GM19025 (cell line): ENCODE results near the gene KAT8.
A peak's percentile ranks its signal among the peaks of the same experiment; 100 is the strongest.
"Not testable (repeated sequence)": the region's sequence is repeated elsewhere in the genome, so short reads cannot be mapped to it uniquely, and the experiment has no call there.

Experiments
- ATAC-seq: cut with Tn5 transposase; IDR thresholded peaks from one replicate; pipeline ENCODE4 v1.9.1; 2021; ENCODE audit warnings: mild to moderate bottlenecking, low read depth, moderate library complexity; ENCODE audit not compliant: unreplicated experiment

The KAT8 gene

GRCh38 chr16:31129568-31130335 is 12.3 kb downstream of the KAT8 start:
- no peak for ATAC-seq

GRCh38 chr16:31130336-31130891 is 12.9 kb downstream of the KAT8 start:
- no peak for ATAC-seq

DNA sequence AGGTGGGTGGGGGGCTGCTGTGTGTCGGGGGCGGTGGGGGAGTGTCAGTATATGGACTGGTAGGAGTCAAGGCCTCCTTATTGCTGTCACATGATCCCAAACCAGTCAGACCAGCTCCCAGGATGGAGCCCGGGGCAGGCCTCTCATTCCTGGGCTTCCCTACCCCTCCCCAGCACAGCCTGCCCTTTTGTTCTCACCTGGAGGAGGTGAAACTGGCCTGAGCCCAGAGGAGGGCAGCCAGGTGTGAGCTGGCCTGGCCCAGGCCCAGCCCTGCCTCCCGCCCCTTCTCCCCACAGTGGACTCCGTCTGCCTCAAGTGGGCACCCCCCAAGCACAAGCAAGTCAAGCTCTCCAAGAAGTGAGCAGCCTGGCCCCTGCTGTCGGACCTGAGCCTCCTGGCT is 13.4 kb downstream of the KAT8 start:
- no peak for ATAC-seq

DNA sequence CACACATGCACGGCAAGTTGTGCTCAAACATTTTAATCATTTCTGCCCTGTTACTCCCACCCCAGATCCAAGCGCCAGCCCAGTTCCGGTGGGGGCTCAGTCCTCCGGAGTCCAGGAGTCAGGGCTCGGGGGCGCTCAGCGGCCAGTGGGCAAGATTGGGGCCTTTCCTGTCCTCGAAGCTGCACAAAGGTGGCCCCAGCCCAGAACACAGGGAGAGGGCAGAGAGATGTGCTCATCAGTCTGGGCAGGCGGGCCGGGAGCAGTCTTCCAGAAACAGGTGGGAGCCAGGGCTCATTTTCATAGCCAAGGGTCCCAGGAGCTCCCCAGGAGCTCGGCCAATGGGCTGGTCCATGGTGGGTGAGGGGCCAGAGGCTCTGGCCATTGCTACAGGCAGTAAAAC is 14.0 kb downstream of the KAT8 start:
- no peak for ATAC-seq

GRCh38 chr16:31131841-31132271 is 14.4 kb downstream of the KAT8 start:
- no peak for ATAC-seq

GRCh38 chr16:31132303-31132979 is 15.0 kb downstream of the KAT8 start:
- ATAC-seq = no peak

DNA sequence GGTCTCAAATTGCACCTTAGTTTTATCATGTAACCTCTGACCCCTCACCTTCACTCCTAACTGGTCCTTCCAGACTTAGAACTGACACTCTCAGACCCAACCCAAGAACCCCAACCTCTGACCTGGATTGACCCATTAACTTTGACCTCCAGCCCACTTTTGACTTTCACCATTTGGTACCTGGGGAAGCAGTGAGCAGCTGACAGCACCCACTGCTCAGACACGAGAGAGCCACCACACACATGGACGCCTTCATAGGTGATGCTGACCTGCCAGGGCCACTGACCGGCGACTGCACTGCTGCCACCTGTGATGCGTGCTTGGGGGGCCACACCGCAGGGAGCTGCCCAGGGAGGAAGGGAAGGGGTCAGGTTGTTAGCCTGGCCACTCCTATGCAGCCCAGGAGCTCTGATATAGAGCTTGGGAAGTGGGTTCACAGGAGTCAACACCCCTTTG is 15.6 kb downstream of the KAT8 start:
- no peak for ATAC-seq

DNA sequence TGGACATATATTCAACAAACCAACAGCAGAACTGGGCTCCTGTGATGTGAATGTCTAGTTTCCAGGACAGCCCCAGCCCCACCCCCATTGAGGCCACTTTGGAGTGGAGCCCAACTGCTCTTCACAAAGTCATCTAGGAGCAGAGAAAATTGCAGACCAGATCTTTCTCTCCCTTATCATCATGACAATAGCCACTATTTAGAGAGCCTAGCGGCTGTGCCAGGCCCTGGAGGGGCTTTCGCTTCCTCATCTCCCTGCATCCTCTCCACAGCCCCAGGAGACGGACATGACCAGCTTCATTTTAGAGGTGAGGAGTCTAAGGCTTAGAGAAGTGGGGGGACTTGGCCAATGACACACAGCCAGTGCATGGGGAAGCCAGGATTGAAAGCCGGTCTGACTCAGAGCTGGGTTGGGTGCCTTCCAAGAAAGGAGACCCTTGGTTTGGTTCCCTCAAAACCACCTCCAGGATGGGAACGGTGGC is 16.7 kb downstream of the KAT8 start:
- ATAC-seq = no peak

GRCh38 chr16:31134625-31135534 is 17.4 kb downstream of the KAT8 start:
- ATAC-seq = no peak

DNA sequence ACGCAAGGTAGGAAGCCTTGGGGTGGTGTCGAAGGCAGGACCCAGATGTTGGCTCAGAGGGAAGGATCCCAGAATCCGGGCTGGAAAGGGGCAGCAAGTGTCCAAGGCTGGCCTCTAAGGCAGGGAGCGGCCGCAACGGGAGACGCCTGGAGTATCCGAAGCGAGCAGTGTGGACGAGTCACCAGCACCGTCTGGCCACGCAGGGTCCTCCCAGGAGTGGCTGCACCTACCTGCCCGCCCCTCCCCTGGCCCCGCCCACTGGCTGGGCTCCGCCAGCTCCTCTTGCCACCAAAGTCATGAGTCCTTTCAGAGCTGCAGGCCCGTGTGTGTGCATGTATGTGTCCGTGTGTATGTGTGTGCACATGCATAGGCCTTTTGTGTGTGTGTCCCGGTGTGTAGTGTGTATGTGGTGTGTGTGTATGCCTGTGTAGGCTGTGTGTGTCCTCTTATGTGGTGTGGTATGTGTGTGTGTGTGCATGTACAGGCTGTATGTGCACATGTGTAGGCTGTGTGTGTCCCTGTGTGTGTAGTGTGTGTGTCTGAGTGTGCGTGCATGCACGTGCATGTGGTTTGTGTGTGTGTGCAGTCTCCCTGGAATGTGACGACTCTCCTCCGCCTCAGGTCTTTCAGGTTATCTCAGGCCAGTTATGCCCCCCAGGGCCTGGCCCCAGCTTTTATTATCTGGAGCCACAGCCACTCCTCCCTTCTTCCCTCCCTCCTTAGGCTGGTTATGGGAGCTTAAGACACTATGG is 18.2 kb downstream of the KAT8 start, which contains the start of gene PRSS8:
PRSS8 (minus strand) TSS at position 193 of the 752 bp plus-strand sequence. CDS start 229 bp downstream, outside the sequence.
- no peak for ATAC-seq

DNA sequence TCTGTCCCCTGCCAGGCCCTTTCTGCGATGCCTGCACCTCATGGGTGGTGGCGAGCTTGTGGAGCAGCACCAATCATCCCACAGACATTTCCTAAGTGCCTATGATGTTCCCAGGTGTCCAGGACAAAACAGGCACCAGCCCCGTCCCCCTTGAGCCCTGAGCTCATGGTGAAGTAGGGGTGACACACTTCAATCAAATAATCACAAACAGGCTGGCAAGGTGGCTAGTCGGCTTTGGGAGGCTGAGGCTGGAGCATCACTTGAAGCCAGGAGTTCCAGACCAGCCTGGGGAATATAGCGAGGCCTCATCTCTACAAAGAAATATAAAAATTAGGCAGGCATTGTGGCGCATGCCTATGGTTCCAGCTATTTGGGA is 18.8 kb downstream of the KAT8 start:
- no peak for ATAC-seq

DNA sequence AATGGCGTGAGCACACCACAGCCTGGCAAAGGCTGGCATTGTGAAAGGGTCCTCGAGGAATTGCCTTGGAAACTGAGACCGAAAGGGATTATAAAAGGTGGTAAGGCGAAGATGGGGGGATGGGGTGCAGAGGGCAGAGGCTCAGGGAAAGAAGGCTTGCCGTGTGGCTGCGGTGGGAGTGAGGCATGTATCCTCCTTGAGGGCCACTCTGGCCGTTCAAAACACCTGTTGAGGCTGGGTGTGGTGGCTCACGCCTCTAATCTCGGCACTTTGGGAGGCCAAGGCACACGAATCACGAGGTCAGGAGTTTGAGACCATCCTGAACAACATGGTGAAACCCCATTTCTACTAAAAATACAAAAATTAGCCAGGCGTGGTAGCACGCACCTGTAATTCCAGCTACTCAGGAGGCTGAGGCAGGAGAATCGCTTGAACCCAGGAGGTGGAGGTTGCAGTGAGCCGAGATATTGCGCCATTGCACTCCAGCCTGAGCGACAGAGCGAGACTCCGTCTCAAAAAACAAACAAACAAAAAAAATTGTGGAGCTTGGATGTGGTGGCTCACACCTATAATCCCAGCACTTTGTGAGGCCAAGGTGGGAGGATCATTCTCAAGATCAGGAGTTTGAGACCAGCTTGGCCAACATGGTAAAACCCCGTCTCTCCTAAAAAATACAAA is 19.5 kb downstream of the KAT8 start:
- not testable (repeated sequence) for ATAC-seq

DNA sequence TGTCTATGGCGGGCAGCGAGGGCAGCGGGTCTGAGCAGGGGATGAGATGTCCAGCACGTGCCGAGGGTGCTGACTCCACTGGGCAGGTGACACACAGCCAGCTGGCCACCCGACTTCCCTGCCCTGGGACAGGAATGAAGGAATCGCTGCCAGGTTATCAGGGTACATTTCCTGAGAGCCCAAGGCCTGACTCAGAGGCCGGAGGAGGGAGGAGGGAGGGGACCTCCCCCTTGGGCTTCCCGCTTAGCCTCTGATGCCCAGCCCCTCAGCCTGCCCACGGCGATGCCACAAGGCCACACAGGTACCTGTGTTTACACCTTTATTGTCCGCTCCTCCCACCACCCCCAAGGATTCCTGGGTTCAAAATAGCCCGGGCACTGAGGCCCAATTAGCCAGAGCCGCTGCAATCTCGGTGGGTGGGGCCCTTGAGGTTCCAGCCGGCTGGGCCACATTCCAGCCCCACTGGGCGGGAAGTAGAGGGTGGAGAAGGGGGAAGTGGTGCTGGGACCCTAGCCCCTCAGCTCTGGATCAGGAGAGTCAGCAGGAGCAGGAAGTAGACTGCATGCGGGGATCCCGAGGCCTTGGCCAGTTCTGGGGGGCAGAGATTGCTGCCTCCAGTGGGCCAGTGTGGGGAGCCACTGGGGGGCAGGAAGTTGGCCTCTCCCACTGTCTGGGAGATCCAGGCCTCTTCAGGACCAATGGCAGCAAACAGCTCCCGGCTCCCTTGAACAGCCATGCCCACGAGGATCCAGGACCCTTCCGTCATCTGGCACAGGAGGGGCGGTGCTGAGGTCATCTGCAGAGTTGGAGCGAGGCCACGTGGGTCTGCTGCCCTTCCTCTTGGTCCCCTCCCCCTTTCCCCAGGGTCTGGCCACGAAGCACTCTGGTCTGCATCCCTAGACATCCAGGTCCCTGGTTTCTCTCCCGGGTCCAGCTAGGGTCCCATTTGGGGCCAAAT is 21.4 kb downstream of the KAT8 start:
- no peak for ATAC-seq

- ATAC-seq = not testable (repeated sequence)
Observed at GRCh38 chr16:31141071-31141469, 23.6 kb downstream of the KAT8 start.

DNA sequence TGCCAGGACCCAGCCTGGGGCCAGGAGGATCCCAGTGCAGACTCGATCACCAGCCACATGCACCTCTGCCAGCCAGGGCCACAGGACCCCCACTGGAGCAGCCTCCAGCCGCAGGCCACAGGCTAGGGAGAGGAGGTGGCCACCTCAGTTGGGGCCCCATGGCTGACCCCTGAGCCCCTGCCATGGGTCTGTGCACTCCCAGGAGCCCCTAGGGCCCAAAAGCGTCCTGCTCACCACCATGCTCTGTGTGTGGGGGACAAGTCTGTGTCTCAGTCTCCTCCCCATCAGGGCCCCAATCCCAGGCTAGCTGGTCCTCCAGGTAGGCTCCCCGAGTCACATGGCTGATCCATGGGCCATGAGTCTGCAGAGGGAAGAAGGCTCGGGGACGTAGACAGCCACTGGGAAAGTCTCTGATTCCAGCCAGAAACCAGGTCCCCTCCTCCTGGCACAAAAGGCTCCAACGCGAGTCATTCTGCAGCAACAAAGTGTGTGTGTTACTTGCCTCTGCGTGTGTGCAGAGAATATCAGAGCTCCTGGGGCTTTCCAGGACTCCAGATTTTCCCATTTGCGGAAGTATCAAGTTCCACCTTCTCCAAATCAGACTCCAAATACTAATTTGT is 24.1 kb downstream of the KAT8 start:
- ATAC-seq = no peak

DNA sequence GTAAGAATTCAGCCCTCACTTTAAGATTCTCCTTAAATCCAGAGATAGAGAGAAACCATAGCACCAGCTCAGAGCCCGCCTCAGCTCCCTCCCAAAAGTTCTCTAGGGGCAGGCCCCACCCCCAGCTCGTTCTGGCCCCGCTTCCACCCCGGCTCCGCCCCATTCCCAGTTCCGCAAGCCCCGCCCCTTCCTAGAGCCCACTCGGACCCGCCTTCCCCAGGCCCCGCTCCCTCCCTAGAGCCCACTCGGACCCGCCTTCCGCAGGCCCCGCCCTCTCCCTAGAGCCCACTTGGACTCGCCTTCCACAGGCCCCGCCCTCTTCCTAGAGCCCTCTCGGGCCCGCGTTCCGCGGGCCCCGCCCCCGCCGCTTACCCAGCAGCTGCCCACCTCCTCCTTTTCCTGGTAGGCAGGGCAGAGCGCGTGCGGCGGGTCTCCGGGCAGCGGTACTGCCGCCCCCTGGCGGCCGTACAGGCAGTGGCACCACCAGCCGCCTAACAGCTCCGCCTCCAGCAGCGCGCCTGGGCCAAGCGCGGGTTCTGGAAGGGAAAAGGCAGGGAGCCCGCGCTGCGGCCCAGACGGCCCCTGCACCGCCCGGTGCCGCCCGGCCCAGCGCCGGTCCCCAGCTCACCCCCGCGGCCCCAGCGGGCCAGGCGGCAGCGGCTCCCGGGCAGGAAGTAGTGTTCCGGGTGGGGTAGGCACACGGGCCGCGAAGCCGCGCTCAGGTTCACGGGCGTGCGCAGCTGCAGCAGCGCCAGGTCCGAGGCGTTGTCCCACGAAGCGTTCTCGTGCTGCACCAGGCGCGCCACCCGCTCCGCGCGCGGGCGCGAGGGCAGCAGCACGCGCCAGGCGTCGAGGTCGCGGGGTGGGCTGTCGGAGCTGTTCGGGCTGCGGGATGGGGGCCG is 24.9 kb downstream of the KAT8 start:
- ATAC-seq = peak; percentile 93
